ENCODE data around the gene PYHIN1. TPM values are rescaled to one million over a fixed set of nuclear protein-coding genes. Genes with fewer than 3 reads are reported as not detected.
A peak's percentile ranks its signal among the peaks of the same experiment; 100 is the strongest.

The PYHIN1 gene
- total and polyA plus RNA-seq, 2 experiments from 2014 or later = not detected

- DNase-seq (ENCODE audit: low spot score) = no peak
- peaks cover 19% of the 10 kb centered on the region for H3K27me3 ChIP-seq (ENCODE audit: insufficient read depth)
- Mint-ChIP-seq H3K27ac (peak overlapping the region; percentile 72), H3K27me3 (ENCODE audit: insufficient read depth, low read depth, poor library complexity) (peaks cover 20% of the 10 kb centered on the region), H3K4me1 (peaks cover 20% of the 10 kb centered on the region), H3K9me3 (no peaks in the 10 kb centered on the region; the same call in 2 of the 3 replicates), H3K4me3 (peak overlapping the region; percentile 74), H3K36me3 (ENCODE audit: low read depth) (no peaks in the 10 kb centered on the region)
- H3K36me3 ChIP-seq (ENCODE audit: insufficient read depth) = no peaks in the 10 kb centered on the region
- H3K4me3 ChIP-seq = peak overlapping the region; percentile 50
- H3K9me2 ChIP-seq (ENCODE audit: insufficient read depth) = no peaks in the 10 kb centered on the region
- no peak overlapping the region for H2AFZ ChIP-seq
- H3K27ac ChIP-seq (ENCODE audit: low read depth) = peak overlapping the region; percentile 23; the same call in 1 of the 2 replicates
- peak; percentile 13; the same call in 2 of the 3 replicates for ATAC-seq
- H3K4me2 ChIP-seq = peak overlapping the region; percentile 75
- H4K20me1 ChIP-seq (replicated peaks; ENCODE audit: insufficient read depth) = no peaks in the 10 kb centered on the region
- H3K4me1 ChIP-seq (ENCODE audit: insufficient read depth) = peaks cover 22% of the 10 kb centered on the region
- TF ChIP-seq POLR2AphosphoS5 (IDR thresholded peaks at IDR 0.05; ENCODE audit: low read depth) (no peak), EZH2phosphoT487 (IDR thresholded peaks at IDR 0.05; ENCODE audit: unreplicated experiment) (no peak), EZH2 (IDR thresholded peaks at IDR 0.05; ENCODE audit: low read depth, unreplicated experiment) (no peak), ETS1 (IDR thresholded peaks at IDR 0.05) (no peak), STAT1 (IDR thresholded peaks at IDR 0.05; ENCODE audit: unreplicated experiment) (no peak)
- no peaks in the 10 kb centered on the region for H3K79me2 ChIP-seq (replicated peaks; ENCODE audit: insufficient read depth)
- no peaks in the 10 kb centered on the region for H3F3A ChIP-seq (replicated peaks; ENCODE audit: low read depth)
These were observed 68.7 kb downstream of the PYHIN1 start for GRCh38 chr1:159000070-159000409.

GRCh38 chr1:159000625-159001024 lies 69.3 kb downstream of the PYHIN1 start:
- Mint-ChIP-seq H3K4me3 (peak overlapping the region; percentile 74), H3K4me1 (peaks cover 26% of the 10 kb centered on the region), H3K36me3 (ENCODE audit: low read depth) (no peaks in the 10 kb centered on the region), H3K27me3 (ENCODE audit: insufficient read depth, low read depth, poor library complexity) (peaks cover 26% of the 10 kb centered on the region), H3K9me3 (no peaks in the 10 kb centered on the region), H3K27ac (no peak overlapping the region)
- Histone ChIP-seq H3F3A (replicated peaks; ENCODE audit: low read depth) (0 out of 2 replicates have a peak, but pooled peaks cover 3% of the 10 kb centered on the region), H3K4me2 (peak overlapping the region; percentile 75), H3K9me2 (ENCODE audit: insufficient read depth) (no peaks in the 10 kb centered on the region), H3K36me3 (ENCODE audit: insufficient read depth) (no peaks in the 10 kb centered on the region), H4K20me1 (replicated peaks; ENCODE audit: insufficient read depth) (no peaks in the 10 kb centered on the region), H3K27ac (ENCODE audit: low read depth) (no peak overlapping the region), H3K4me3 (peak overlapping the region; percentile 50), H3K27me3 (ENCODE audit: insufficient read depth) (peaks cover 25% of the 10 kb centered on the region), H2AFZ (no peak overlapping the region), H3K79me2 (replicated peaks; ENCODE audit: insufficient read depth) (no peaks in the 10 kb centered on the region), H3K4me1 (ENCODE audit: insufficient read depth) (peaks cover 27% of the 10 kb centered on the region)
- ATAC-seq (peak; percentile 54), DNase-seq (ENCODE audit: low spot score) (peak; percentile 54)
- no peak for TF ChIP-seq POLR2AphosphoS5 (IDR thresholded peaks at IDR 0.05; ENCODE audit: low read depth)
- TF ChIP-seq CREB1 (CRISPR knock-in tag; IDR thresholded peaks at IDR 0.05; ENCODE audit: low read depth) = no peak
- TF ChIP-seq STAT1 (IDR thresholded peaks at IDR 0.05; ENCODE audit: unreplicated experiment) = no peak
- TF ChIP-seq ZNF462 (CRISPR knock-in tag; IDR thresholded peaks at IDR 0.05) = no peak
- no peak for TF ChIP-seq ETS1 (IDR thresholded peaks at IDR 0.05)
- TF ChIP-seq EZH2 (IDR thresholded peaks at IDR 0.05; ENCODE audit: low read depth, unreplicated experiment) = no peak
- TF ChIP-seq ZNF114 (CRISPR knock-in tag; IDR thresholded peaks at IDR 0.05) = no peak
- TF ChIP-seq EZH2phosphoT487 (IDR thresholded peaks at IDR 0.05; ENCODE audit: unreplicated experiment) = no peak
- TF ChIP-seq JUNB (IDR thresholded peaks at IDR 0.05; ENCODE audit: unreplicated experiment) = no peak
- no peak for TF ChIP-seq ZNF331 (CRISPR knock-in tag; IDR thresholded peaks at IDR 0.05; ENCODE audit: low read depth)
